Stimulated activated naive CD4-positive, alpha-beta T cell (primary cell): ENCODE data around the gene PTPRE.

ENCODE experiments used
- DNase-seq, 6 experiments: peaks; one replicate each; lab custom pipeline; 2025; lab: John Stamatoyannopoulos, UW

Gene PTPRE

DNA sequence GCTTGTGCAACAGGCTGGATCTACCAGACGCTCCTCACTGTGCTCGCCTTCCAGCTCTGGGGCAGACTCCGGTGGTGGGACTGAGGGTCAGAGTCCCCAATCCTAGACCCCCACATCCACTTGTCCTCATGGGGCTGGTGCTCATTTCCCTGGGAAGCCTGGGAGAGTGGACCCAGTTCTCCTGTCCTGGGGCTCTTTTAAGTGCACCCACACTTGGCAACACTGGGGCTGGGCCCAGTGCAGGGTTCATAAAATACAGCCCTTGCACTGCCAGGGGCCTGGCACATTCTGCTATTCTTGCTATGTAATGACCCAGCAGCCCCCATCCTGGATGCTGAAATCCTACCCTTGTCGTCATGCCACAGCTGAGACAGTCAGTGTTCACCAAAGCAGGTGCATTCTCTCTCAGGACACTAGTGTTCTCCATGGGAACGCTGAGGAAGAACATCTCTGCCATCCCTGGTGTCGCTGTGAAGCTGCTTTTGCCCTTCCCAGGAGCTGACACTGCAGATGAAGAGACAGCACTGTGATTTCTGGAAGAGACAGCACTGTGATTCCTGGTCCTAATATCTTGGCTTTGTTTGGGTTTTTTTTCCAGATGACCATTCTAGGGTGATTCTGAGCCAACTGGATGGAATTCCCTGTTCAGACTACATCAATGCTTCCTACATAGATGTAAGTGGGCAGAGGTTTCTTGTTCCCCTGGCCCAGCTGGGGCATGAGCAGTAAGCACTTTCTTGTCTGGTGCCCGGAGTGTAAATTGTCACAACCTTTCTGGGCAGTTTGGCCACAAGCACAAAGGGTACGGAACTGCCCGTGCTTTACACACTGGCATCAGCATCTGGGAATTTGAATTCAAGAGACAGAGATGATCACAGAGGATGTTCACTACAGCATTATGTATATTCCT, 153.7 kb downstream of the PTPRE start:
- DNase-seq, result no peak

DNA sequence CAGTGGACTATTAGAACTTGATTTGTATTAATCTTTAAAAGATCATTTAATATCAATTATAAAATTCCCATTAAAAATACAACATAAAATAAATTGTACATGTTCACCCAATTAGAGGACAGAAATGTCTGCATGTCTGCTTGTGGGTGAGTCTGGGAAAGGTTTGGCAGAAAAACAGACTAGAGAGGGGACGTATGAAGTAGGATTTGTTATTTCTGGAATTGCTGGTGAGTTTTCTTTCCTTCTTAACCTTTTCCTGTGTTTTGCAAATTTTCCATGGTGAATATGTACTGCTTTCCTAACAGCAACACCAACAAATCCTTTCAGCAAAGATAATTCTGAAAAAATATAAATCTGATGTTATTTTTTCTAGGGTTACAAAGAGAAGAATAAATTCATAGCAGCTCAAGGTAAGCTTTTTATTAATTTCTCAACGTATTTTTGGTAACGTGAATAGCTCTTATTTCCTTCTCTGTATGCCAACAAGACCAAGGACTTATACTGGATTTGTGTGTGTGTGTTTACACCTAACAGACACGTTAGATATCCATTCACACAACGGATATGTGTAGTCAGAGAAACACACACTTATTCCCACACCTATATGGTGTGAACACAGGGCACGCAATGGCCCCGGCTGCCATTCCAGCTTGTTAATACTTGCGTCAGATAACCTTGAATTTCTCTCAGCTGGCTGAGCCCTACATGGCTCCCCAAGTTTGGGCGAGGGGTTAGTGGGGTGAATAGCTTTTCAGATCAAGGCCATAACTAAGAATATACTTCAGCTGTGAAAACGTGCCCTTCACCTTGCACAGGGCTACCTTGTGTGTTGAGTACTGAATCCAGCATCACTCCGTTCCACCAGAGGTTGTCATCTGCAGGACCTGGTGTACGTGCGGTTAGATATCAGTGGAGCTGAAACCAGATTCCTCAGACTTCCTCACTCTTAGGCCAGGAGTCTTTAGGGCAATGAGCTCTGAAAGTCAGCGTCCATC, 154.7 kb downstream of the PTPRE start:
- no peak for DNase-seq

DNA sequence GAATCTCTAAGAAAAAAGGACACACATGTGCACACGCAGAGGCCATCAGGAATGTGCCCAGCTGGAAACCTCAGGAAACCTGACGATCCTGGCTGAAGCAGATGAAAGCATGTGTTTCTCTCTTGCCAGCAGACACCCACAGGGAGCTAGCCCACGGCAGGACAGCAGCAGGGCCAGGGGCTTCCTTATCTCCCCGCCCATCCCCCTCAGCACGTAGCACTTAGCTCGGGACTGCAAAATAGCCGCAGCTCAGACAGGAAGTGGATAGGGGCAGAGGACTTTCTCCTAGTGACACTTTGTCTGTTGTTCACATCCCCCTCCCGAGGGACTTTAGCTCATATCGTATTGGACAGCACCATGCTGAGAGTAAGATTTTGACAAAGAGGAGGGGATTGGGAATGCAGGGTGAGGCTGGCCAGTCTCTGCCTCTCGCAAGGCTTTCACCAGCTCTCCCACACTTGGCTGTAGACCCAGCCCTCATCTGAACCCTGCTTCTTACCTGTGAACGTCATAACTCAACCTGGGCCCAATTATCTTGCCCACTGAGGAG, 155.5 kb downstream of the PTPRE start:
- no peak for DNase-seq

DNA sequence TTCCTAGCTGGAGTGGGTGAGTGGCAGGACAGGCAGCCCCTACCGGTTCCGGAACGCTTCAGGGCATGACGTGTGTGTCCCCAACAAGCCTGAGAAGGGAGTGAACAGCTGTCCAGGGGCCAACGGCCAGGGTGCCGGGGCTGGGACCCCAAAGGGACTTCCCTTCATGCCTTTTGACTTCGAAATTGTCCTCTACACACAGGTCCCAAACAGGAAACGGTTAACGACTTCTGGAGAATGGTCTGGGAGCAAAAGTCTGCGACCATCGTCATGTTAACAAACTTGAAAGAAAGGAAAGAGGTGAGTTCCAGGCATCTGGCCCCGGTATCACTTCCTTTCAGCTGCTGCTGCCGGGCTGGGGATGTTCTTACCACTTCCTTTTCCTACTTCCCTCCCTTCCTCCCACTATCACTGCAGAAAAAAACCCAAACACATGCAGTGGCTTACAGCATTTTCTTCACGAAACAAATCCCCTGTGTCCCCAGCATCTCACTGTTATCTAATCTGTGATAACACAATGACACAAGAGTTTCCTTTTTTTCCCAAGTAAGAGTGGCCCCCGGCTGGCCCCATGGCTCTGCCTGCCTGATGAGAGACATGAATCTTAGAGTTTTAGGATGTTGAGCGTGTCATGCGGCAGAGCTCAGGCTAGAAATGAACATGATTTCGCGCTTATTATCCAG, 156.1 kb downstream of the PTPRE start:
- DNase-seq, result peak; percentile 14 to 75 (median 46)

DNA sequence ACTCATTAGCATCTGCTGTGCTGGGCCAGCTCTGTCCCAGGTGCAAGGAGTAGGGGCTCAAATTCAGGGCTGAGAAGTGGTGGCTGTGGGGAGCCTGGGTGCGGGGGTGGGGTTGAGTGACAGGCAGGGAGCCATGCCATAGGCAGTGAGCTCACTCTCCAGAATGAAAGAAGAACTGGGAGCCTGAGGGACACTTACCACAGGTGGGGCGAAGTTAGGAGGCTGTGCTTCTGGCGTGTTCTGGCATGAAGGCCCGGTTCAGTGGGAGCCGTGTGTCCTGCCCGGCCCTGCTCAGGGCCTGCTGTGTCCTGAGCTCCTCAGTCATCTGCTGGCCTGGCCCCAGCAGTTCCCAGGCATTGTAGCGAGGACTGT, 156.8 kb downstream of the PTPRE start:
- DNase-seq, result peak in 1 of 6 experiments; percentile 6

DNA sequence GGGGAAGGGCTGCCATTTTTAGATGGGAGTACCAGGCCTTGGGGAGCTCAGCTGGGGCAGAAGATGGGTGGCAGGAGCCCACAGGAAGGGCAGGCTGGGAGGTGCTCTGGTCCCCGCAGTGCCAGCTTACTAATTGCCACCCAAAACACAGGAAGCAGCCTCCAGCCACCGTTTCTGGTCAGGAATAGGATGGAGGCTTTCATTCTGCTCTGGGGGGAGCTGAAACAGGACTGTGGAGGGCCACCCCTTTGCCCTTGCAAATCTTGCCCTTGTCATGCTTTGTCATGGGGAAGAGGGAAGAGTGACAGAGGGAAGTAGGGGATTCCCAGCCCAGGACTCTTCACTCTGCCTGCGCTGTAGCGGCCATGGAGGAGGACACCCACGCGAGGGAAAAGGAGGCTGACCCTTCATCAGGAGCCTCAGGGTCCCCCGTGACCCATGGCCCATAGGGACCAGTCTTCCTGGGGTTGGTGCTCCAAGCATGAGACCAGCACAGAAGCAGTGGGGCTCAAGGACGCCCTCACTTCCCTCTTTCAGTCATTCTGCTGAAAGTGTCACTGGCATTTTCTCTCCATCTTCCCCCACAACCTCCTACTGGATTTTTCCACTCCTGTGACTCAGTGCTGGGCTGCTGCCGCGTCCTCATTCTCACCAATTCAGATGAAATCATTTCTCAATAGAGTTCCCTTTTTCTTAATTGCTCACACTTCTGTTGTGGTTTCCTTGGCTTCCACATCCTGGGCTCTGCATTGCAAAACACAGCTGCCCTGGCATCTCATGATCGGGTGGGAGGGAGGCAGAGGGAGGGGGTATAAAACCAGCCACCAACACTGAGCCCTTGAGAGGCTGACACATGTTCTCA, 157.4 kb downstream of the PTPRE start:
- peak; percentile 15 to 67 (median 44) for DNase-seq

DNA sequence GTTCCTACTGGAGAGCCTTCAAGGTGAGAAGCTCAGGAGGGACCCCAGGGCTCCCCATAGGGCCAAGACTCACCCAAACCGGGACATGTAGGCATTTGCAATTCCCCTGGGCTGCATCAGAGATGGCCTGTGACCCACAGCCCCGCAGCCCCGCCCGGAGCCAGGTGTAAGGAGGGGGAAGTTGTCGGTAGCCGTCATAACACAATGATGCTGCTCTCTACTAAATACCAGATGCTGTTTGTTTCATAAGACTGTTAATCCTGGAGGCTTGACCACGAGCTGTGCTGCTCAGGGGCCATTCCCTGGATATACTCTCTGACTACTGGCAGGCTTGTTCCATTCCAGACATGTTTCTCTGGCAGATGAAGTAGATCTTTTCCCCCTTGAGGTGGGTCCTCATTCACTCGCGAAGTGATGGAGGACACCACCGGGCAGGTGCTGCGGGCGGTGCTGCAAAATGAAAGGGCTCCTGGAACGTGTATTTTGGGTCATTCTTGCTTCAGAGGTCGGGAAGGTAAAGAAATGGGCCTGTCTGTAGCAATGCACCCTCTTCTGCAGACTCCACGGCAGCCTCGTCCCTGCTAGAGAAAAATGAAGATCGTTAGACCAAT, 158.2 kb downstream of the PTPRE start:
- peak in 1 of 6 experiments; percentile 65 for DNase-seq

DNA sequence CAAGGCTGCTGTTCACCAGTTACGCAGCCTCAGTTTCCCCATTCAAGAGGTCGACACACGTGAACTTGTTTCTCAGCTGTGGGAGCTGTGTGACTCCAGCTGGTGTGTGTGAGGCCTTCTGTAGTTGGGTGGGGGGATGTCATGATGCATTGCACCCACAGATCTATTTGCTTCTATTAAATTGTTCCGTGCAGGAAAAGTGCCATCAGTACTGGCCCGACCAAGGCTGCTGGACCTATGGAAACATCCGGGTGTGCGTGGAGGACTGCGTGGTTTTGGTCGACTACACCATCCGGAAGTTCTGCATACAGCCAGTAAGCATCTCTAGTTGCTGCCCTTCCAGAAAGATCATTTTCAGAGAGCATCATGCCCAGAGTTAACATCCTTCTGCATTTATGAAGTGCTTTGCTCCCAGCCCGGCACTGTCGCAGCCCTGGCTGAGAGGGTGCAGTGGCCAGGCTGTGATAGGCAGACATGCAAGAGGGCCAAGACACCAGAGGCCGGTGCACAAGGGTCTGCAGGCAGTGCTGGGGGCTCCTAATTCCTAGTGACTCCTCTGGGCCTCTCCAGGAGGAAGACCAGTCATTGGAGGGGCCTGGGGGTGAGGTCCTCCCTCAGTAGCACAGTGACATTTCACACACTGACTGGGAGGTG, 159.1 kb downstream of the PTPRE start:
- no peak for DNase-seq

DNA sequence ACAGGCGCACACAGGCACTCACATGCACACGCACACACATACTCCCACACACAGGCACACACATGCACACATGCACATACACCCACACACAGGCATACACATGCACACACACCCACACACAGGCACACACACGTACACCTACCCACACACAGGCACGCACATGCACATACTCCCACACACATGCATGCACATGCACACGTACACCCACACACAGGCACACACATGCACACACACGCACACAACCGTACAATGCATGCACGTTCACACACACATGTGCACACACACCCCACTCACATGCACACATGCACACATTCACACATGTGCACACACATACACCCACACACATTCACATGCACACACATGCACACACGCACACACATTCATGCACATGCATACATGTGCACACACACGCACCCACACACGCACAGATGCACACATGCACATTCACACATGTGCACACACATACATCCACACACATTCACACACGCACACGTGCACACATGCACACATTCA, 160.0 kb downstream of the PTPRE start:
- DNase-seq, result no peak

DNA sequence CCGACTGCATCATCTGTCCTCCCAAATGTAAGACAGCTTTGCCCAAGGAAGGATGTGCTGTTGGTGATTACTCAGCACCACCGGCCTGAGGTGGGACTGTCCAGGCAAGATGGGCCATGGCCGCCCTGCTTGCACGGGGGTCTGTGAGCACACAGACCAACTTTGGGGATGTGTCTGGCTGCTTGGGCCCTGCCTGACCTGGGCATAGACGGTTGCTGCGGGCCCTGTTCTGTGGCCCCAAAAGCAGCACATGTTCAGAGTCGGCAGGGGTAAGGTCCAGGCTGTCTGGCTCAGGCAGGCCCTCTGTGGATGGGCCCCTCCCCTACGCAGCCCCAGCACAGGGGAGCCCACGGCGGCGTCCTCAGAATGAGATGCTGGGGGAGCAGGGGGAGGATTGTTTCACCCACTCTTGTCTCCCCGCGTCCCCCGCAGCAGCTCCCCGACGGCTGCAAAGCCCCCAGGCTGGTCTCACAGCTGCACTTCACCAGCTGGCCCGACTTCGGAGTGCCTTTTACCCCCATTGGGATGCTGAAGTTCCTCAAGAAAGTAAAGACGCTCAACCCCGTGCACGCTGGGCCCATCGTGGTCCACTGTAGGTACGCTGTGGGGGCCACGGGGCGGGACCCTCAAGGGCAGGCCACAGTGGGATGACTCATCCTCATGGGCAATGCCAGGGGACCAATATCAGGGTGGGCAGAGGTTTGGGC, 160.9 kb downstream of the PTPRE start:
- DNase-seq, result no peak

DNA sequence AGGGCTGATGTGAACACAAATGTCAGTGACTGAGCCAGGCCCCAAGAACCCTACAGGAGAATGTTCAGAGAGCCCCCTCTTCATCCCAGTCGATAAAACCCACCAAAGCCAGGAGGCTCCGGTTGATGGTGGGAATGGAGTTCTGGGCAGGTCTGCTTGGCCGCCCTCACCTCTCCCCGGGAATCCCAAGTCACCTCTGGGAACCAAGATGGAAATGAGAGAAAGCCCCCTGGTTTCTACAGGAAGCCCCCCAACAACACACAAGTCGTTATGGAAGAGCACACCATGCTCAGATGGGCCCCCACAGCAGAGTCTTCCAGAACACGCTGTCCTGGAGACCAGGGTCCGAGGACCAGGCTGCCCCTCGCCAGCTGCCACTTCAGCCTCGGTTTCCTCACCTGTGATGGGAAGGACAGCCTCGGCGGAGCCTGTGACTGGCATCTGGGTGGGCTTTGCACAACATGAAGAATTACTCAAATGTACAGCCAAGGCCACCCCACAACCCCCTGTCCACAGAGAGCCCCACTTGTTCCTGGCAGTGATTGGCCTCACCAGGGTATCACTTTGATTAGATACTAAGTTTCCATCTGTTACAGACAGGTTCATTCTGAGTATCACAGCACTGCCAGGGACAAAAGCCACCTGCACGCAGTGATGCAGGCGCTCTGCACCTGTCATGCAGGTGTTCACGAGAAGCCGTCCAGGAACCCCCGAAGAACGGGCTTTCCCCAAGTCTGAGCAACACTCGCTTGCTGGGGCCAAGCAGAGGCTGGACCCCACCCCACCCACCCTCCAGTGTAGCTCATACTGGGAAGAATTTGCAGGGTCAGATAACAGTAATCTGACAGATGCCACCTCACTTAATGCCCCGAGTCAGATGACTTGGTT, 161.7 kb downstream of the PTPRE start:
- DNase-seq, result no peak

DNA sequence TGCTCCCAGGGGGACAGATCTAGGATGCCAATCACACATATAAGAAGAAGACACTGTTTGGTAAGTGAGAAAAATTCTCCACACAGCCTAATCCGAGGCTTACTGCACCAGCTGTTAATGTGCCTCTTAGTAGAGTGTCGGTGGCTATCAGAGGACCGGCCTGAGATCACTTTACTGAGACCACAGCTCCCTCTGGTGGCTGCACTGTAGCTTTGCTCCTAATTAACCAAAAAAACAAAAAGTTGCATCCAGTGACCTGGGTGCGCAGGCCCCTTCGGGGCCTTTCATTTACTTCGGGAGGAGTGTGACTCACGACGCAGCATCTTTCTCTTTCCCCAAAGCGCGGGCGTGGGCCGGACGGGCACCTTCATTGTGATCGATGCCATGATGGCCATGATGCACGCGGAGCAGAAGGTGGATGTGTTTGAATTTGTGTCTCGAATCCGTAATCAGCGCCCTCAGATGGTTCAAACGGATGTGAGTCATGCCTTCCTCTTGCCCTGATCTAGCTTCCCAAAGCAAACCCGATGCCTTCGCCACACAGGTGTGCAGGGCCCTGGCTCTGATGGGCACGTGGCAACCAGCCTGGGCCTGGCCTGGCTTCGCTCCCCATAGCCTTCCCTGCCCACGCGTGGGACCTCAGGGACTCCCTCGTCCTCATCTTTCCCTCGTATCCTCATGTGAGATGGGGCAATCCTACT, 162.6 kb downstream of the PTPRE start:
- peak; percentile 37 to 83 (median 66) for DNase-seq

DNA sequence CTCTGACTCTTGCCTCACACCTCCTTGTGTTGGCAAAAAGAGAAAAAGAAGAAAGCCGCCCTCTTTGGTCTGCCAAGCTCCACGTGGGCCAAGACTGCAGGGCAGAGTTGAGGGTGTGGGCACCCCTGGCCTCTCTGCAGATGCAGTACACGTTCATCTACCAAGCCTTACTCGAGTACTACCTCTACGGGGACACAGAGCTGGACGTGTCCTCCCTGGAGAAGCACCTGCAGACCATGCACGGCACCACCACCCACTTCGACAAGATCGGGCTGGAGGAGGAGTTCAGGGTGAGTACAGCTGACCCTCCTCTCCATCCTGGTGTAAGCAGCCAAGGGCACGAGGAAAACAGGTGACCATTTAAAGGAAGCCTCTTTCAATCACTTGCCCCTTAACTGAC, 163.3 kb downstream of the PTPRE start:
- DNase-seq, result no peak

DNA sequence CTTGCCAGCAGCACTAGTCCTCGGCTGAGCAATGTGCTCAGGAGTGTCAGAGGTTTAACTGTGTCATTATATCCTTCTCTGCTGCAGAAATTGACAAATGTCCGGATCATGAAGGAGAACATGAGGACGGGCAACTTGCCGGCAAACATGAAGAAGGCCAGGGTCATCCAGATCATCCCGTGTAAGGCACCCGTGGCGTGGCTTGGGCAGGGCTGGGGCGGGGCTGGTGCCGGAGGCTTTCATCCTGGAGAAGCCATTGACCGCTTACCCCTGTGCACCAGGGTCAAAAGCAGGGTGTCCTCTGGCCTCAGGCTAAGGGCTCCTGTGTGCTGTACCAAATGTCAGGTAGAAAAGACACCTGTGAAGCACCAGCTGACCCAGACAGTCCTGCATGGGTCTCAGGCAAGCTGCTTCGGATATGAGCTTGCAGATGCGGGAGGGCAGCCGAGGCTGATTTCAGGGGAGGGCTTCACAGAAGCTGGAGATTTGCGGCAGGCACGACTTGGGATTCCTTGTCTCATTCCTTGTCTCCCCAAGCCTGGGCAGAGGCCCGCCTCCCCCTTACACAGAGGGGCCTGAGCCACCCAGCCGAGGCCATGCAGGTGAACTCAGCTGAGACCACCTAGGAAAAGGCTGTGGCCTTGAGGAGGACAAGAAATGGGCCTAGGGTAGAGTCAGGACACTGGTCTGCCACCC, 164.0 kb downstream of the PTPRE start:
- DNase-seq, result no peak

DNA sequence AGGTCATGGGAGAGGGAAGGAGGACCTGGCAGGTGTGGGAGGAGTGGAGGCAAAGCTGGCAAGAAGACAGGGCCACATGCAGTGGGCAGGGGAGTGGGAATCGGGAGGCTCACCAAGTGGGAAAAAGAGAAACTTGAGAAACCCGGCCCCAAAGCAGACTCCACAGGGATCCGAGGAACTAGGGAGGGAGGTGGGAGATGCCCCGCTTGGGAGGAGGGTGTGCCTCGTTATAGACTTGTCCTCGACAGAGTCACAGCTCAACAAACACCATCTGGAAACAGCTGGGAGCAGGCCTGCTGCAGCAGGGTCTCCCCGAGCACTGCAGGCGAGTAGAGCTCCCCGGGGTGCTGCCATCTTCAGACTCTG, 164.5 kb downstream of the PTPRE start:
- DNase-seq, result no peak

DNA sequence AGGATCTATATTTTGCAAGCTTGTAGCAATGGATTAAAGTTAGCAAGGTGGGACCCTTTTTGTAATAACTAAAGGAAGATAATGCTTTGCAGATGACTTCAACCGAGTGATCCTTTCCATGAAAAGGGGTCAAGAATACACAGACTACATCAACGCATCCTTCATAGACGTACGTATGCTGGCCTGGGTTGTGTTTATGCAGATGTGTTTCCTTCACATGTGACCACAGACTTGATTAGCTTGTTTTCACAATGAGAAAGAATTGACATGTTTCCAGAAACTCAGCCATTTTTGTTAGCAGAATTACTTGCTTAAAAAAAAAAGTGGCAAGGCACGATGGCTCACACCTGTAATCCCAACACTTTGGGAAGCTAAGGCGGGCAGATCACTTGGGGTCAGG, 165.1 kb downstream of the PTPRE start:
- no peak for DNase-seq
